GM21360 (cell line): ENCODE measurements around the gene CYTH4.
"Not testable (repeated sequence)": the region's sequence is repeated elsewhere in the genome, so short reads cannot be mapped to it uniquely, and the experiment has no call there.

Experiments
- ATAC-seq: cut with Tn5 transposase; IDR thresholded peaks from one replicate; pipeline ENCODE4 v1.9.1; 2021; ENCODE audit warnings: mild to moderate bottlenecking, moderate library complexity; ENCODE audit not compliant: unreplicated experiment

The CYTH4 gene

GRCh38 chr22:37282385-37282677 lies at the start of gene CYTH4:
Gene CYTH4, plus strand, starts transcription at chr22:37282508. Its CDS starts 62 bp downstream, at chr22:37282570.
- no peak for ATAC-seq

DNA sequence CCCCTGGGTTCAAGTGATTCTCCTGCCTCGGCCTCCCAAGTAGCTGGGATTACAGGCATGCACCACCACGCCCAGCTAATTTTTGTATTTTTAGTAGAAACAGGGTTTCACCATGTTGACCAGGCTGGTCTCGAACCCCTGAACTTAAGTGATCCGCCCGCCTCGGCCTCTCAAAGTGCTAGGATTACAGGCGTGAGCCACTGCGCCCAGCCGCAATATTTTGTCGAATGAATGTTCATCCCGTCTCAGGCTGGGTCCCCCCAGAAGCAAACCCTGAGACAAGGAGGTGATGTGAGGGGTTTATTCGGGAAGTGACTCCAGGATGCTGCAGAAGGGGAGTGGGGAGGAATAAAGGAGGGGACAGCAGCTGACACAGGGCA lies 48.9 kb upstream of the CYTH4 start:
- ATAC-seq = not testable (repeated sequence)

DNA sequence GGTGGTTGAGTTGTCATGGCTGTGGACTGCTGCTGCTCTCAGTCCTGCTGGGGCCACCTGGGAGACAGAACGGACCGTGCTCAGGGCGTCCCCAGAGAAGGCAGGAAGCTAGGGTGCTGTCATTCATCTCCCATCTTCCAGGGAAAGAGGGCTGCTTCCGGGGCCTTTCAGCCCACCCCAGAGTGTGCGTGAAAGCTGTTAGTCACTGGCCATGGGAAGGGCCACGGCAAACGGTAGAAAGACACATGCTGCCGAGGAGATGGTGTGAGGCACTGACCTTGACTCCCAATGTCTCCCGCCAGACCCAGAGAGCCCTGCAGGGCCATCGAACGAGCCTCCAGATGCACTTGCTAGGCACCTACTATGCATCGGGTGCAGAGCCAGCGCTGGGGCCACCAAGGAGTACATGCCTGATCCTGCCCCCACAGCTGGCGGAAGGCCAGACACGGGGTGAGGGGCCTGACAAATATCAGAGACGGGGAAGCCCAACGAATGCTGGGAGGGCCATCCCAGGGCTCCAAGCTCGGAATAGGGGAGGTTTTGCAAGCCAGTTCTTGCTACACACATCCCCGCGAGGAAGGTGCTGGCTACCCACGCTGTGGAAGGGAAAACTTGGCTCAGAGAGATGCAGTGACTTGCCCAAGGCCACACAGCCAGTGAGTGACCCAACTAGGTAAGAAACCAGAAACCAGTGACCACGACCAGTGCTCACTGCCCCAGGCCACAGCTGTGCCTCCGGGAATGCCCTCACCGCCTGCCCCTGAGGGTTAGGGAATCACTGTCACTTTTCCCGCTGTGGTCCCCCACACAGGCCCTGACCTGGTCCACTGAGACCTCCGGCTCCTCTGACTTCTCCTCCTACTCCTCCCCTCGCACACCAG lies 48.3 kb upstream of the CYTH4 start:
- ATAC-seq = no peak

DNA sequence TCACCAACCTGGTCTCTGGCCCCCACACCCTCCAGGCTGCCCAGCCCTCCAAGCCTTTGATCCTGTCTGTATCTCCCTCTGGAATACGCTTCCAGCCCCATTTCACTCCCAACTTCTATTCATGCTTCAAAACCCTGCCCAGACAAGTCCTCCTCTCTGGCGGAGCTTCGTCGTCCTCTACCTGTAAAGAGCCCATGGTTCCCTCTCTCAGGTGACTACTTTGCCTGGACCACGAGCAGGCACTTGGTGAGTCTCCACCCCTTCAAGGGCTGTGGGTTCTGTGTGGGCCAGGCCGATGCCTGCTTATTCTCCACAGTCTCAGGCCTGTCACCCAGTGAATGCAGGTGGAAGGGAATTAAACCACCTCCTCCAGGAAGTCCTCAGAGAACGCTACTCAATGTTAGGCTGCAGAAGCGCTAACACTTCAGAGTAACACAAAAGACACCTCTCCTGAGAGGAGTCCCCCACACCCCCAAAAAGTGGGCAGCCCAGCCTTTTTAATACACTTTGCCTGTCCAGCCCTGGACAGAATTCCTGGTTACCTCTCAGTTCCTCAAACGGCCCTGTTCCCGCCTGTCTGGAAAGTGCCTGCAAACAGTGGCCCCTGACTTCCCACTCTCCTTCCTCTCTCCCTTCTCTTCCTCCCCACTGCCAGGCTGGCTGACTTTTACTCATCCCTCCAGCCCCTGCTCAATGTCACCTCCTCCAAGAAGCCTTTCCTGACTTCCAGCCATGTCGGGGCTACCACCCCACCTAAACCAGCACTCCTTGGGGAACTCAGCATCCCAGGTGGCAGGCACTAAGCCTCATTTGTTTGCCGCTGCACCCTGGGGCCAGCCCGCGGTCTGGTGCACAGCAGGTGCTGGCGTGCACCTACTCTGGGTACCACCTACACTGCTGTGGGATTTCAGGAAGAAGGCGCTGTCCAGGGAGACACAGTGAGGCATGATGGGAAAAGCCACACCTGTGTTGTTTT lies 47.3 kb upstream of the CYTH4 start:
- ATAC-seq = no peak

GRCh38 chr22:37235897-37236607 lies 46.3 kb upstream of the CYTH4 start:
- no peak for ATAC-seq

GRCh38 chr22:37237371-37238268 lies 44.7 kb upstream of the CYTH4 start:
- ATAC-seq = no peak

- no peak for ATAC-seq
These were observed 42.7 kb upstream of the CYTH4 start for GRCh38 chr22:37239336-37240239.

DNA sequence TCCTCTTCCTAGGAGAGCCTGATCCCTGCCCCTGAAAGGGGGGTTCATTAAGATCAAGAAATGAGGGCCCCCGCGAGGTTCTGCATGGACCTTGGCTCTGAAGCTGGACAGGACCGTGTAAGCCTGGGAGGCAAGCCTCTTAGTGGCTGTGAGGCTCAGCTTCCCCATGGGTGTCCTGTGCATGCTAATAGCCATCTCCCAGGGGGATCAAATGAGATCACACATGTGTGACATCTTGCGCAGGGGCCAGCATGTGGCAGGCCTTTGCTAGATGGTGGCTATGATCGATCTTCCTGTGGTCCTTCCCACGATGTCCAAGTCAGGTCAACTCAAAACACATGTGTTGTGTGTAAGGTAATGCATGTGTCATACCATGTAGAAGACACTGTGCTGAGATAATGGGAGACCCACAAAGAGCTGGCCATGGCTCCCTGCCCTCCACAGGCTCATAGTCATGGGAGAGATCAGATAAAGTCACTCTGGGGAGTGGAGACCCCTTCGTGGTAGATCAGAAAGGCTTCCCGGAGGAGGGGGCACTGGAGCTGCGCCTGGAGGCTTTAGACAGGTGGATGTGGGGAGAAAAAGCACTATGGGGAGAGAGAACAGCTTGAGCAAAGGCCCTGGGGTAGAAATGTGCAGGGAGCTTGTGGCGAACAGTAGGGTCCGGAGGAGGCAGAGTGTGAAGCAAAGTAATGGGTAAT lies 41.9 kb upstream of the CYTH4 start:
- no peak for ATAC-seq

- no peak for ATAC-seq
These were observed 41.4 kb upstream of the CYTH4 start for GRCh38 chr22:37240941-37241320.

GRCh38 chr22:37241351-37242142 lies 40.8 kb upstream of the CYTH4 start:
- no peak for ATAC-seq

DNA sequence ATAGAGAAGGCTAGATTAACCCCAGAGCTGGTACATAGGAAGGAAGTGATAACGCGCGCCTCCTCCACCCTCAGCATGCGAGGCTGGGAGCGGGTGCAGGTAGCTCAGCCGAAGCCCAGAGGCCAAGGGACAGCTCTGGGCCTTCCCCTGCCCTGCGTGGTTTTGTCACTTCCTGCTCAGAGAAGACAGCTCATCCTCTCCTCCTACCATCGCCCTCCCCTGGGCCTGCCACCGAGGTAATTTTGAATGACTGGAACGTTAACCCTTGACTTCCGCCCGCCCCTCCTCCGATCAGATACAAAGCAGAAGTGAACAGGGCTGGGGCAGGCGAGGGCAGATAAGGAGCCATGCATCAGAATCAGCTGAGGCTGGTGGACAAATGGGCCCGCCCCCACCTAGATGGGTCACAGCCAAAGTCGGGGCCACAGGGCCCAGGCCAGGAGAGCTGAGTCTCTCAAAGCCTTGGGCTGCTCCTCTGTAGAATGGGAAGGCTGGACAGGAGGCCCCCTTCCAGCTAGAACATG lies 39.9 kb upstream of the CYTH4 start:
- peak; percentile 61 for ATAC-seq

GRCh38 chr22:37243402-37244113 lies 38.8 kb upstream of the CYTH4 start:
- ATAC-seq = no peak

DNA sequence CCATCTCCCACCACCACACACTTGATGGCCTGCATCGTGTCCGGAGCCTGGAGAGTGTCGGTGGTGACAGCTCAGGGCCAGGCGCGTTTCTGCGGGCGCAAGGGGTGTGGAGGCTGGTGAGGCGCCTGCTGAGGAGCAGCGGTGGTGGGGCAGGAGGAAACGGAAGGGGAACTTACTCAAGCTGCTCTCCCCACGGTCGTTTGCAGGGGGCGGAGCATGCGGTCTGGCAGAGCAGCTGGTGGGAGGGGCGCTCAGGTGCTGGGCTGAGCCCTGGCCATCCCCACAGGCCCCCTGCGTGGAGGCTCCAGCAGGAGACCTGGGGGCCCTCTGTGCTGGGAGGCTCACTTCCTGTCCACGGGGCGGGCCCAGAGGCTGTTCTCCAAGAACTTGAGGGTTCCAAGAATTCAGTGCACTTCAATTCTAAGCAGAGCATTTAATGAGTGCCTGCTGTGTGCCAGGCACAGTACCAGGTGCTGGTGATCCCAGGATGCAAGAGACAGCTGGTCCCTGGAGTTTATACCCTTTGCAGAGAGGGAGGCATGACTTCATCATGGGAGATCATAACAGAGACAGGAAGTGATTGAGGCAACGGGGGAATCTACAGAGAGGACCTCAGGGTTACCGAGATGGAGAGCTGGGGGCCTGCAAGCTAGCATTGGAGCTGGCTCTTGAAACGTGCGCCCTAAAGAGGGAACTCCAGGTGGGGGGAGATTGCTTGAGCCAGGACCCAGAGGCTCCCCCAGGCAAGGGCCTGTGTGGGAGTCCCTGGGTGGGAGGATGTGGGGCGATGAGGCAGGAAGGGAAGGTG lies 38.0 kb upstream of the CYTH4 start, which contains the start of gene RAC2:
Gene RAC2, minus strand, starts transcription at position 156 of the 808 bp plus-strand sequence. Its CDS starts 121 bp downstream, at position 35.
- no peak for ATAC-seq

DNA sequence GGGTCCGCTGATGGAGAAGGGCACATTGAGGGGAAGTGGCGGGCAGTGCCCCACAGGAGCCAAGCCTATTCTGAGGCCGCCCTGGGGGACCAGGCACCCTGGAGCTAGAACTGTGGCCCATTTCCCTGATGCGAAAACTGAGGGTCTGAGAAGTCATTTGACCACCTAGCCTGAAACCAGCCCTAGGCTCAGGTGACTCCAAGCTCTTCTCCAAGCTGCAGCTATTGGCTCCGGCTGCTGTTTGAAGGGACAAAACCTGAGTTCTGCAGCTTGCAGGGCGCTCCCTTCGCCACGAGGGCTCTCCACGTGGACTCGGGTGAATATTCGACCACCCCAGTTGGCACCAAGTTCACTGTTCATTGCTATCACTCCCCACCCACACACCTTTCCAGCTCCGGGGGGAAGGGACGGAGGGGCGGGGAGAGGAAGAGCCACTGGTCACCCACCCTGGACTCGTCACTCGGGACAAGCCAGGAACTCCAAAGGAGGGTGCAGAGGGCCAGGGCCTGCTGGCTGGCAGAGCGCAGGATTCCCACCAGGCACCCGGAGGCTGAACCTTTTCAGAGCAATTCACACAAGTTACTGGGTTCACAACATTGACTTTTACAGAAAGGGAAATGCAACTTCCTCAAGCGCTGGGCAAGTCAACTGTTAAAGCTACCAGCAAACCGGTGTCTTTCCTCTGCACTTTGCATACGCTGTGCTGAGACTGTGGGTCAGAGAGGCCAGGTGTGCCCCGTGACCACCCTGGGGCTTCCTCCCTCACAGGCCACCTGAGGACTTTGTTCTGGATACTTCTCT lies 37.2 kb upstream of the CYTH4 start:
- no peak for ATAC-seq

GRCh38 chr22:37245740-37246139 lies 36.6 kb upstream of the CYTH4 start:
- no peak for ATAC-seq
